HG02610 (cell line): ENCODE results near the gene NRN1L.
"Not testable (repeated sequence)": the region's sequence is repeated elsewhere in the genome, so short reads cannot be mapped to it uniquely, and the experiment has no call there.

Experiments used
- ATAC-seq: cut with Tn5 transposase; IDR thresholded peaks from one replicate; pipeline ENCODE4 v1.9.1; 2021; ENCODE audit warnings: mild to moderate bottlenecking, moderate library complexity; ENCODE audit not compliant: unreplicated experiment

The NRN1L gene

GRCh38 chr16:67881621-67882161 lies 3.0 kb upstream of the NRN1L start:
- no peak for ATAC-seq

DNA sequence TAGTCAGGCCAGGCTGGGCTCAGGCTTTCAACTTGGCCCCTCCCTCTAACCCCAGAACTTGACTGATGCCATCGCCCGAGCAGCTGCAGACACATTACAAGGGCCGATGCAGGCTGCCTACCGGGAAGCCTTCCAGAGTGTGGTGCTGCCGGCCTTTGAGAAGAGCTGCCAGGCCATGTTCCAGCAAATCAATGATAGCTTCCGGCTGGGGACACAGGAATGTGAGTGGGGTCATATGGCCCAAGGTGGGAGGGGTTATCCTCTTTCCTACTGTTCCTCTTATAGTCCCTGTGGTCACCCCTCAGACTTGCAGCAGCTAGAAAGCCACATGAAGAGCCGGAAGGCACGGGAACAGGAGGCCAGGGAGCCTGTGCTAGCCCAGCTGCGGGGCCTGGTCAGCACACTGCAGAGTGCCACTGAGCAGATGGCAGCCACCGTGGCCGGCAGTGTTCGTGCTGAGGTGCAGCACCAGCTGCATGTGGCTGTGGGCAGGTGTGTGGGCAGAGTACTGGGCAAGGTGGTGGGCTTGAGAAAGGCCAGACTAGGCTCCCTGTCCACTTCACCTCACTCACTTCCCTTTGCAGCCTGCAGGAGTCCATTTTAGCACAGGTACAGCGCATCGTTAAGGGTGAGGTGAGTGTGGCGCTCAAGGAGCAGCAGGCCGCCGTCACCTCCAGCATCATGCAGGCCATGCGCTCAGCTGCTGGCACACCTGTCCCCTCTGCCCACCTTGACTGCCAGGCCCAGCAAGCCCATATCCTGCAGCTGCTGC lies 2.1 kb upstream of the NRN1L start:
- no peak for ATAC-seq

DNA sequence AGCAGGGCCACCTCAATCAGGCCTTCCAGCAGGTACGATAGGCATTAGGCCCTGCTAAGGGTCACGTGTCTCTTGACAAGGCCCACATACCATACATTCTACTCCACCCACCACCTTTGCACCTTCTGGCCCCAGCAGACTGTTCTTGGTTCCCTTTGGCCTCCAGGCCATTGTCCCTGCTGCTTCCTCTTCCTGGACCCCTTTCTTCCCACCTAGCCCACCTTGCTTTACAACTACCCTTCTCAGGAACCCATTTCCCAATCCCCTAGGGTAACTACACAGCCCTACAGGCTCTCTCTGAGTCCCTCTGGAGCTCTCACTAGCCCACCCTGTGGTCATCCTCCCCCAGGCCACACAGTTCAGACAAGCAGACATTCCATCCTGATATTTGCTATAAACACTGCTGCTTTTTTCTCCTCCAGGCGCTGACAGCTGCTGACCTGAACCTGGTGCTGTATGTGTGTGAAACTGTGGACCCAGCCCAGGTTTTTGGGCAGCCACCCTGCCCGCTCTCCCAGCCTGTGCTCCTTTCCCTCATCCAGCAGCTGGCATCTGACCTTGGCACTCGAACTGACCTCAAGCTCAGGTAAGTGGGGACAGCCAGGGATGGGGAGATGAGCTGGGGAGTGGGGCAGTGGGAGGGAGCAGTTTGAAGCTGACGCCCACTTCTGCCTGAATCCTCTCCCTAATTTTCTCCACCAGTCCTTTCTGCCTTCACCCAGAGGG lies 1.4 kb upstream of the NRN1L start:
- no peak for ATAC-seq

DNA sequence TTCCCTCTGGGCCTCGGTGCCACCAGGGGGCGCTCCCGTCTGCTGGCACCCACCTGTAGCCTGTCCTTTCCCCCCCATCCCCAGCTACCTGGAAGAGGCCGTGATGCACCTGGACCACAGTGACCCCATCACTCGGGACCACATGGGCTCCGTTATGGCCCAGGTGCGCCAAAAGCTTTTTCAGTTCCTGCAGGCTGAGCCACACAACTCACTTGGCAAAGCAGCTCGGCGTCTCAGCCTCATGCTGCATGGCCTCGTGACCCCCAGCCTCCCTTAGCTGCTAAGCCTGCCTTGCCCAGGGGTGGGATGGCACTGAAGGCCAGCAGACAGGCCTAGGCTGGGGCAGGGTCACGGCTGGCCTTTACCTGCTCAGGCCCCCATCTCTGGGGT lies 818 bp upstream of the NRN1L start:
- ATAC-seq: no peak

DNA sequence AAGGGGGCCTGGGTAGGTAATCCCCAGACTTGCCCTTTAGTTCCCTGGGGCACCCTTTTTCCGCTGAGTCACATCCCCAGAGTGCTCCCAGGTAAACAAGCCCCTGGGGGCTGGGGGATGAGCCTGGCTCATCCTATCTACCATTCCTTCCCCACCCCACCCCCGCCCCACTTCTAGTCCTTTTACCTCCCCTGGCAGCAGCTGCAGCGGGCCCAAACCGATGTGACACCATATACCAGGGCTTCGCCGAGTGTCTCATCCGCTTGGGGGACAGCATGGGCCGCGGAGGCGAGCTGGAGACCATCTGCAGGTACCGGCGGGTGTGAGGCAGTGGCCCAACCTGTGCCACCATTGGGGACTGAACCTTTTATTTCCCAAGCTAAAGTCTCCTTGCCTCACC lies 860 bp downstream of the NRN1L start:
- no peak for ATAC-seq

GRCh38 chr16:67885976-67886375 lies 1.3 kb downstream of the NRN1L start:
- ATAC-seq: no peak

- no peak for ATAC-seq
Measured at GRCh38 chr16:67886387-67886786, 1.7 kb downstream of the NRN1L start.

- no peak for ATAC-seq
Measured at GRCh38 chr16:67888331-67888730, 3.6 kb downstream of the NRN1L start.

- ATAC-seq: no peak
Measured at GRCh38 chr16:67892375-67892774, 7.7 kb downstream of the NRN1L start.

- ATAC-seq: peak; percentile 89
Measured at GRCh38 chr16:67892899-67893742, 8.4 kb downstream of the NRN1L start, which contains the start of gene PSKH1. PSKH1 (plus strand) TSS chr16:67893254; CDS start chr16:67908750, 15,496 bp downstream.

DNA sequence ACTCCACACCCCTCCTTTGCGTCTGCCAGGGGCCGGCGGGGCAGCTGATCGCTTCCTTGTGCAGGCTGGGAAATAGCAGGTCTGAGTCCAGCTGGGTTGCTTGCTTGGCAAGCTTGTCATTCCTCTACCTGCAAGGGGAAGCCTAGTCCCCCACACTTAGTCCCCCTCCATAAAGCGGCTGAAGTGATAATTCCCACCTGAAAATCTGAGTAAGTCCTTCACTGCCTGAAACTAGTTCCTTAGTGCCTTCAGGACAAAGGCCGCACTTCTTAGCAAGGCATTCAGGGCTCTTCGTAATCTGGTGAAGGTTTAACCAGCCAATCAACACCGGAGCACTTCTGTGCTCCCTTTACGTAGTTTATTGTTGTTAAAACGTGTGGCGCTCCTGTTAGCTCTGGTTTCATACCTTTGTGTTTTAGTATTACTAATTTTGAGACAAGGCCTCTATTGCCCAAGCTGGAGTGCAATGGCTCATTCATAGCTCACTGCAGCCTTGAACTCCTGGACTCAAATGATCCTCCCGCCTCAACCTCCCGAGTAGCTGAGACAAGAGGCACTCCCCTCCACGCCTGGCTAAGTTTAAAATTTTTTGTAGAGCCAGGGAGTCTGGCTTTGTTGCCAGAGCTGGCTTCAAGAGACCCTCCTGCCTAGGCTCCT lies 9.2 kb downstream of the NRN1L start:
- ATAC-seq: peak; percentile 7

- ATAC-seq: no peak
Measured at GRCh38 chr16:67897231-67897630, 12.5 kb downstream of the NRN1L start.

DNA sequence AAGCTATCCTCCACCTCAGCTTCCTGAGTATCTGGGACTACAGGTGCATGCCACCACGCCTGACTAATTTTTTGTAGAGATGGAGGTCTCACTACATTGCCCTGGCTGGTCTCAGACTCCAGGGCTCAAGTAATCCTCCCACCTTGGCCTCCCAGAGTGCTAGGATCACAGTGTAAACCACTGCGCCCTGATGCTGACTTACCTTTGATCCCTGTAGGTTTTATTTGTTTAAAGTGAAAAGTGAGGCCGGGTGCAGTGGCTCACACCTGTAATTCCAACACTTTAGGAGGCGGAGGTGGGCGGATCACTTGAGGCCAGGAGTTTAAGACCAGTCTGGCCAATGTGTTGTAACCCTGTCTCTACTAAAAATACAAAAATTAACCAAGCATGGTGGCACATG lies 17.0 kb downstream of the NRN1L start:
- ATAC-seq: no peak

DNA sequence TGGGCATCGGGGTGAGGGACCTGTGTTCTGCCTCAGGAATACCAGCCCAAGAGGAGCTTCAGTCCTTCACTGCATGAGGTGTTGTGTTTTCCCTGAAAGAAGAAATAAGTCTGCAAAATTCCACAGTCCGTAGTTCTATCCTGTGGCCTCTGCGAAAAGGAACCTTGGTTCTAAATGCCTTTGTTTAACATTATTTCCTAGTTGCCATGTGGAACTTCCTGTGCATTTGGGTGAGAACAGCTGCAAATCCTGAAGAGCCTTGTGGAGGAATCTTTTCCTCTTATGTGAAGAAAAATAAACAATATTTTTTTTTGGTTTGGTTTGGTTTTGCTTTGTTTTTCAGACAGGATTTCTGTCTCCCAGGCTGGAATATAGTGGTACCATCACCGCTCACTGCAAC lies 18.1 kb downstream of the NRN1L start:
- ATAC-seq: no peak

DNA sequence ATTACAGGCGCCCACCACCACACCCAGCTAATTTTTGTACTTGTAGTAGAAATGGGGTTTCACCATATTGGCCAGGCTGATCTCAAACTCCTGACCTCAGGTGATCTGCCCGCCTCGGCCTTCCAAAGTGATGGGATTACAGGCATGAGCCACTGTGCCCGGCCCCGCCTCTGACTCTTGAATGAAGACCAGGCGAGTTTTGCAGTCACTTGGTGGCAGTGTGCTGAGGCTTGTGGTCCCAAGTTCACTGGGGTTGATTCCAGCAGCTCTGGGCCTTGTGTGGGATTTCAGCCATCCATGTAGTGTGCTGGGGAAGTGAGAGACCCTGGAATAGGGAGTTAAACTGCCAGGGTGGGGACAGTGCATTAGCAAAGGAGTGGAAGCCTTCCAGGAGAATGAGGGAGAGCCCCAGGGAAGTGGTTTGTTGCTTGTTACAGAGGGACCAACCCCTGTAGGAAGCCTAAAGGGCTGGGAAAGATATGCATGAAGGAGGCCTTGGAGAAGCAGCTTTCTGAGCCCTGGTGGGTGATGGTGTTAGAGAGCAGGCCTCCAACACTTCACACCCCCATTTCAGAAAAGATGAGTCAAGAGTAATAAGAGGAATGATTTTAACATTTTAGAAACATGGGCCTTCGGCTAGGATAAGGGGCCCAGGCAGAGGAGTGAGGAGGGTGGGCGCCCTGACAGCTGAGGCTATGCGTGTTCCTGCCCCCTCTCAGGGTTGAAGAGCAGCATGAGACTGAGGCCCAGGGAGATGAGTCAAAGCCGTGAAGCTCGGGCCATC lies 22.9 kb downstream of the NRN1L start:
- ATAC-seq: no peak

GRCh38 chr16:67909056-67909742 lies 24.5 kb downstream of the NRN1L start:
- no peak for ATAC-seq

DNA sequence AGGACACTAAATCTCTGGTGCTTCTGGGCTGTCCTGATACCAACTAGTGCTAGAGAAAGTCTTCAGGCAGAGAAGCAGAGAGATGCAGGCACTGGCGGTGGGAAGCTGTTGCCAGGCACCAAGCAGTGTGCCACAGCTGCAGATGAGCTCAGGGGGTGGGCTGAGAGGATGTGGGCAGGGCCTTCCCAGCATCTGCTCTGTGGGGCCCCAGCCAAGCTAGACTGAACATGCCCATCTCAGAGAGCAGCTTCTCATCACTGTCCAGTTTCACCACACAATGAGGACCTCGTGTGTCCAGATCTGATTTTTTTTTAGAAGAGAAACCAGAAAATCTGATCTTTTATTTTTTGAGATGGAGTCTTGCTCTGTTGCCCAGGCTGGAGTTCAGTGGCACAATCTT lies 25.5 kb downstream of the NRN1L start:
- peak; percentile 45 for ATAC-seq

DNA sequence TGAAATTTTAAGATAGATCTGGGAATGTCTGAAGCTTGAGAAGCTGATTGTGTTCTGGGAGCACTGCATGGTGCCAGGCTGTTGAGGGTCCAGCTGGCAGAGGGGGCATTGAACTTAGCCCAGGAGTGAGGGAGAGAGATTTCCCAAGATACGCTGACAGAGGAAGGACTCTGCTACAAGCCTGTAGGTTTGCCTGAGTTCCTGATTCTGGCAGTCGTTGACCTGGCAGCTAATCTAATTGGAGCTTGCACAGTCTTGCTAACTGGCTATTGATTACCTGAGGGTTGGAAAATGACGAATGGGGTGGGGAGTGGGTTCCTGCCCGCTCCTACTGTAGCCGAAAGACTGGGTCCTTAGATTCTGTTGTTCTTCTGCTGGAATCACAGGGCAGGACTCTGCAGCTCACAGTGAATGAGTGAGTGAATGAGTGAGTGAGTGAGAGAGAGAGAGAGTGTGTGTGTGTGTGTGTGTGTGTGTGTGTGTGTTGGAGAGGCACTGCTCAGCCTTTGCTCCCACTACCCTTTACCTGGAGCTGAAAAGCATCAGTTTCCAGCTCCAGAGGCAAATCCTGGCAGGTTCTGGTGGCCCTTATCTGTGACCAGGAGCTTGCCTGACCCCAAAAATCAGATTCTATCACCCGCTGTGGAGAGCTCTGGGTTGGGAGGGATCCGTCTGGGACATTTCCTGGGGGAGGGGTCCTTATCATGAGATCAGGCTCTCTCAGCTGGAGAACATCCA lies 30.2 kb downstream of the NRN1L start:
- no peak for ATAC-seq

DNA sequence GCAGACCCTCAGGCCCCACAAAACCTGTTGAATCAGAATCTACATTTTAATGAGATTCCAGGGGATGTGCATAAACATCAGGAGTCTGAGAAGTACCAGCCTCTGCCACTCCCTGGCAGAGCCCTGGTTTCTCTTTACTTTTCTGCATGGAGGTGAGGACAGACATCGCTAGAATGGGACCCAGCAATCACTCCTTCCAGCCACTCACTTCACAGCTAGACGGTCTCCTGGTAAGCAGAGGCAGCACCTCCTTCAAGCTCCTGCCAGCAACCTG lies 30.7 kb downstream of the NRN1L start:
- ATAC-seq: not testable (repeated sequence)
